DMS79 (cell line): ENCODE results near the gene AOAH.
"Not testable (repeated sequence)": the region's sequence is repeated elsewhere in the genome, so short reads cannot be mapped to it uniquely, and the experiment has no call there.

ENCODE experiments used
- DNase-seq: peaks from one replicate; lab custom pipeline; 2025; lab: John Stamatoyannopoulos, UW

AOAH gene

DNA sequence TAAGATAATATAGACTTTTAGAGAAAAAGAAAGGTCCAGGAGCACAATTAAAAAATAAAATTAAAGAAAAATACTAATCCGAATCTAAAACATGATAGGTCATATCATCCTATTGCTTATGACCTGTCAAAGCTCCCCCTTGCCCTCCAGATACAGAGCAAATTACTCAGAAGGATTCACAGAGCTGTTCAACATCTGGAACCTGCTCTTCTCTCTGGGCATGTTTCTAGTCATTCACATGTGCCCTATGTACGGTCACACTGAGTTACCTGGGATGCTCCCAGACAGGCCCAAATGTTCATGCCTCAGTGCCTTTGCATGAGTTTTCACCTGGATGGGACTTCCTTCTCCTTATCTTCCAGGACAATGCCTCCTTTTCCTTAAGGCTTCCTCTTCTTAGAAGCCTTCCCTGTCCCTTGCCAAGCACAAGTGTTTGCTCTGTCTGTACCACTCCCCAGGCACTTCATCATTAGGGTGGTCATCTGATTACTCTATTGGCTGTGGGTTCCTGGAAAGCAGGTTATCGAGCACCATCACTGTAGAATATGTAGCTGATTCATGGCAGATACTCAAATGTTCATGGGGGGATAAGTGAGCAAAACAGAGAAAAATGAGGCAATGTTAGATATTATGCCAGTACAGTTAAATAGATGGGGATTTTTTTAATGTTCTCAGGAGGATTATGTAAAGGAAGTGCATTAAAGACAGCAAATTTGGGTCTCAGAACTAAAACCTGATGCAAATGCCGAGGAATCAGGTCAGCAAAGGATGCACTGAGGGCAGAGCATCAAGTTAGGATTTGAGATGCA is 12.0 kb upstream of the AOAH start:
- no peak for DNase-seq

DNA sequence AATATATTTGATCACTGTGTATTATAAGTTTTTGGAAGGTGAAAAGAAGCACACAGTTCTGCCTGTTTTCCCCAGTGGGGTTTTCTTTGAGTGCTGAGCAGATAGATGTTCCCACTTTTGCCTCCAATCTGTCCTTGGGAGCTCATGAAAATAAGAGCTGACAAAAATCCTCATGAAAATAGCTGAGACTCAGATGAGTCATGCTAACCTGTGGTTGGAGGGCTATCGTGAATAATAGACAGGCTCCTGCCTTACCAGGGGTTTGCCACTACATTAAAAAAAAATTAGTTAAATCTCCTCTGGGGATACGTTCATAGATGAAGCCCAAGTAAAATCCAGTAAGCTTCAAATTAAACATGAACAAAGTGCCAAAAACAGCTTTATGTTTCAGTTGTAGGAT is 10.9 kb upstream of the AOAH start:
- no peak for DNase-seq

DNA sequence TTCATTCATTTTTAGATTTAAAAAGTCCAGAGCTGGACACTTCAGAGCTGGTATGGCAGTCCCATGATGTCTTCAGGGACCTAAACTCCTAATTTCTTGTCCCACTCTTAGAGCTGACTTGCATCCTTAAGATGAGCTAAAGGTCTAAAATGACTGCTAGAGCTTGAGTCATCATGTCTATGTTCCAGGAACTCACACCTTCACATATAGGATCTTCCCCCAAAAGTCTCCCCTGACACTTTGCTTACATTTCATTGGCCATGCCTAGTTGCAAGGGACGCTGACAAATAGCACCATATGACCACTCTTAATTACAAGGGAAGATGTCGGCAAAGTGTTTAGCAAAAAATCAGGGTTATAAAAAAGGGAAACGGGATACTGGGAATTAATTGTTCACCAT is 10.4 kb upstream of the AOAH start:
- DNase-seq: no peak

DNA sequence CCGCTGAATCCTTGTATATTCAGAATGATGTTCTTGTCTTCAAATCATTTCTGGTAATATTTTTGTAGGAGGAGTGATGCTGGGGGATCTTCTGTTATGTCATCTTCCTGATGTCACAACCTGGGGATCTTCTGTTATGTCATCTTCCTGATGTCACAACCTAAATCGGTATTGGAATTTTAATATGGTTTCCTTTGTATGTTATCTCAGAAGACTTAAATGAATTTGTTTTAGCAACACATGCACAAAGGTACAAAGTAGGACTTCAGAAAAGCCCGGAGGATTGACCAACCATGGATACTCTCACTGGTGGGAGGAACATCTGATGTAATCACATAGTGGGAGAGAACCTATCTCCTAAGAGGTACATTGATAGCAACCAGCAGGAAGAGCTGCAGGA is 9.1 kb upstream of the AOAH start:
- DNase-seq: no peak

DNA sequence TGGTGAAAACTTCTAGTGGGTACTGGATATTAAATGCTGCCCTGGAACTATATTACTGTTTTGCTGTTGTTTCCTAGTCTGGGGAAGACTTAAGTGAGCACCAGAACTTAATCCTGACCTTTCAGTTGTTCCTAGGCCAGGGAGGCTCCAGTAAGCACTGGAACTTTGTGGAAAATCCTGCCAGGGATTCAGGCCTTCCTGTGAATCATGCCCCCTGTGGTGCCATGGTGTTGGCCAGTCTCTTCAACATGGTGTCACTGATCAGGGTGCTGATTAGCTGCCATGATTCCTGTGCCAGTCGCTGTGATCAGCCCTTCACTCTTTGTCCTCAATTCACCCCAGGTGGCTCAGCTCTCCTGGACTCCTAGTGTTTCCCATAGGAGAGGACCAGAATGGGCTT is 8.5 kb upstream of the AOAH start:
- no peak for DNase-seq

DNA sequence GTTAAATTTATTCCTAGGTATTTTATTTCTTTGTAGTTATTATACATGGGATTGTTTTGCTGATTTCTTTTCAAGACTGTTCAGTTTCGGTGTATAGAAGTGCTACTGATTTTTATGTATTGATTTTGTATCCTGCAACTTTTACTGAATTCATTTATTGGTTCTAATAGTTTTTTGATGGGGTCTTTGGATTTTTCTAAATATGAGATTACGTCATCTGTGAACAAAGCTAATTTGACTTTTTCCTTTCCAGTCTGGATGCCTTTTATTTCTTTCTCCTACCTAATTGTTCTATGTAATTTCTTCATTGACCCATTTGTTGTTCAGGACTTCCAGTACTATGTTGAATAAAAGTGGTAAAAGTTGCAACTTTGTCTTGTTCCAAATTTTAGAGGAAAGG is 5.8 kb upstream of the AOAH start:
- DNase-seq: no peak

DNA sequence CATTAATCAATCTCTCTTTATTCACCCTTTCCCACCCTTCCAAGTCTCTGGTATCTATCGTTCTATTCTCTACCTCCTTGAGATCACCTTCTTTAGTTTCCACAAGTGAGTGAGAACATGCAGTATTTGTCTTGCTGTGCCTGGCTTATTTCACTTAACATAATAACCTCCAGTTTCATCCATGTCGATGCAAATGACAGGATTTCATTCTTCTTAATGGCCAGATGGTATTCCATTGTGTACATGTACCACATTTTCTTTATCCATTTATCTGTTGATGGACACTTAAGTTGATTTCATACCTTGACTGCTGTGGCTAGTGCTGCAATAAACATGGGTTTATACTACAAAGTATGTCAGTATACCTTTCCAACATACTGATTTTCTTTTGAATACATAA is 3.8 kb upstream of the AOAH start:
- DNase-seq: no peak

DNA sequence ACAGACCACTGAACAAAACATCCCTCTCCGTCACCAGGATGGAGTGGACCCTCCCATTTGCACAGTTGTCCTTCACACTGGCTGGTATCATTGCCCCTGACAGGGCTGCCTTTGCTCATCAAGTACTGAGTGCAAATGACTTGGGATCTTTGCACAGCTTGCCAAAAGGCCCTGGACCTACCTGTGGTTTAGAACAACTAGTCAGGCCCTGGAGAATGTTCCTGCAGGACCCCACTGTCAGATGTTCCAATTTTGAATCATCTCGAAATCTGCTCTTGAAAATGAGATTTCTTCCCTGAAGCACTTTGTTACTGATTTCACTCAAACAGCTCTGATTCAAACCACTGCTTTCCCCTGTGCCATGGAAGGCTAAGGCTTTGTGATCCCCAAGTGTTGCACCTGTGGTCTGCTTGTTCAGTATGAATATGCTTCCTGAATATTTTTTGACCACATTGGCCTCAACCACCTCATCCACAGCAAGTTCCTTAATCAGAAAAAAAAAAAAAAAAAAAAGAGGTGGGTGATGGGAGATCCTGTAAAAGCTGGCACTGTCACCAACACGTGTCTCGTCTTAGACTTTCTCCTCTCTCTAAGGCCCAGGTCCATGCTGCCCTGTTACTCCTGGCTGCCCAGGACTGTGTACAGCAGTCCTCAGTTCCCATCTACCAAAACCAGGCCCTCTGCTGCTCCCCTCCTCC is 2.7 kb upstream of the AOAH start:
- DNase-seq: no peak

DNA sequence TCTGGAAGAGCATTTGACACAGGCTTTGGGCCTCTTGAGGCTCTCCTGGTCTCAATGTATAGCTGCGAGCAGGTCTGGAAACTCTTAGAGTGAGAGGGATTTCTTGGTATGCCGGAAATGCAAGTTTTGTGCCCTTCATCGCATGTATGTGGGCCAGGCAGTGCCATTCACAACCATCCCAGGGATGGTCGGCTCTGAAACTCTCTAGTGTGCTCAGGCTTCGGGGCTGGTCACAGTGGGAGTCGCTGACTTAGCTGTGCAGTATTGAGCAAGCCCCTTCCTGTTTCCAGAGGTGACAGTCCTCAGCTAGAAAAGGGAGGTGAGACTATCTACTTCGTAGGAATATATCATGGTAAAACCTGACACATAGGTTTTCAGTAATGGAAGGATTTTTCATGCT is 2.0 kb upstream of the AOAH start:
- DNase-seq: no peak

DNA sequence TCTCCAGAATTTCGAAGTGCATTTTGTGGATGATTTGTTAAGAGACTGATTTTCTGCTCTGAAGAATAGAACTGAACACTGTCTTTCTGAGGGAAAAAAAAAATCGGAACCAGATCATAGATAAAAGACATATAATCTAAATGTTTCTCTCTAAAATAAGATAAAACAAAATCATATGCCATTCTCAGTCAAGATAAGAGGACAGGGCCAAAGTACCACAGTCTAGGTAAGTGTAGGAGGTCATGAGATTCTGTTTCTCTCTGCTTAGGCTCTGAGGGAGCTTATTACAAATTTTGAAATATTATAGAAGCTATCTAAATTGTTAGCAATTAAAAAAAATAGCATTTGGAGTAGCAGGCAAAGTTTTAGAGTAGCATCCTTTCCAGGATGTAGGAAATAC is 702 bp upstream of the AOAH start:
- DNase-seq: no peak

DNA sequence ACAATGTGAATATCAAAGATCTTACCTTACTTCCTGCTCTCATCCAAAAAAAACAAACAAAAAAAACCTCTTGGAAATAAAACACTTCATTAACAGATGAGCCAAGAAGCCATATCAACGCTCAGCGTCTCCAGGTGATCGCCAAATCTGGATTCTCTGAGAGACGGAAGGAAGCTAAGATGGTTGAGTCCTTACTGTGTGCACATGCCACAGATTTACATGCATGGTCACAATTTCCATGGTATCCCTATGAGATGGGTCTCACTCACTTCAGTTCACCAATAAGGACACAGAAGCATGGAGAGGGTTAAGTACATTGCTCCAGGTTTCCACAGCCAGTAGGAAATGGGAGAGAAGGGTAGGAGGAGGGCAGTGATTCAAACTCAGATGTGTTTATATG is 1.0 kb downstream of the AOAH start:
- DNase-seq: no peak

DNA sequence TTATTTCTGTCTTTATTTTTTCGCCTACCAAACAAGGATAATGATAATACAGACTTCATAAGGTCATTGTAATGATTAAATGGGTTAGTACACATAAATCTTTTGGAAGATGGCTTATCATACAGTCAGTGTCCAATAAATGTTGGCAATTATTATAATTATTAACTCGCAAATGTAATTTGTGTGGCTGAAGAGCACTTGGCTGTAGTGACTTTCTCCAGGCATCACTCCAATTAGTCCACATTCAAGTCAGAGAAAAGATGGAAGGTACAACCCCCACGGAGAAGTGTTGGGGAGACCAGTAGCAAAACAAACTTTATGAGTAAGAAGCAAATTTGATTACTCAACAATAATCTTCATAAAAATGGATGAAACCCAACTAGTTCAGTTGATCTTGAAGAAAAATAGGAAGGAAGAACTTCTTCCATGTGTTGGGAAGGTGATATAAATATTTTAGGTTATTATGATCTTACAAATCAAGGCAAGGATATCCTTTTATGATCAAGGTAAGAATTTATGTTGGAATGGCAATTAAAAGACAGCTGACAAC is 5.1 kb downstream of the AOAH start:
- no peak for DNase-seq

DNA sequence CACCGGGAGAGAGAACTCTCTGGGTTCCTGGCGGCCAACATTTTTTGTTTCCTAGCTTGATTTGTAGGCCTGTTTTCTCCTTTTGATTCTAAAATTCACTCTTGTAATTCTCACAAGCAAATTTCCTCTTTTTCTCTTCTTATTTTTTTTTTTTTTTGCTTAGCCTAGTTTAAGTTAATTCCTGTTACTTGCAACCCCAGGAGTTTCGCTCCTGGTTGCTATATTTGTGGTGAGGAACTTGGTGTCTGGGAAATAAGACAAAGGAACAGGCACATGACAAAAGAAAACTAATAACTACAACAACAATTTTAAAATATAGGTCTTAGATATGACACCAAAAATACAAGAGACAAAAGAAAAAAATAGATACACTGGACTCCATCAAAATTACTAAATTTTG is 6.7 kb downstream of the AOAH start:
- DNase-seq: no peak

DNA sequence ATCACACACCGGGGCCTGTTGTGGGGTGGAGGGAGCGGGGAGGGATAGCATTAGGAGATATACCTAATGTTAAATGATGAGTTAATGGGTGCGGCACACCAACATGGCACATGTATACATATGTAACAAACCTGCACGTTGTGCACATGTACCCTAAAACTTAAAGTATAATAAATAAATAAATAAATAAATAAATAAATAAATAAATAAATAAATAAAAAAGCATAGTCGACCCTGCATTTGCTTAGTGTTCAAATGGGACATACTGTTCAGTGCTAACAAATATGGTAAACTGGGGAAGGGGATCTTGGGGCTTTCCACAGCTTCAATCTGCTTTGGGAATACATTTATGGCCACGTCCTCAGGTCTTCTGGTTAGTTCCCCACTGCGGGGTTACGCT is 7.5 kb downstream of the AOAH start:
- DNase-seq: not testable (repeated sequence)

DNA sequence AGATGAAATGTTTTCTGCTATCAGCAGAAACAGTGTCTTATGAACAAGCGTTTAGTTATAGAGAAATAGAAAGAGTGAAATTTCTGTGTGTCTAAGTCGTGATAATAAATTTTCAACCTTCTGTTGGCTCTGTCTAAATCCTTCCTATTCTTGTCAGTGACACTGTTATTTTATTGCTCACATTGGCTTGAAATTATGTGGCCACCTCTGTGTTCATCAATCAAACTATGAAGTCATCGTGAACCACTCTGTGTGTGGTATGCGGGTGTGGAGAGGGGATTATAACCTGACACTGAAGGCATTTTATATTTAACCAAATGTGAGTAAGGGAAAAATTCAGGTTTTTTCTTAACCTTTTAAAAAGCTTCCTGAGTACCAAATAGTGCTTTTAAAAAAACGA is 12.3 kb downstream of the AOAH start:
- no peak for DNase-seq

DNA sequence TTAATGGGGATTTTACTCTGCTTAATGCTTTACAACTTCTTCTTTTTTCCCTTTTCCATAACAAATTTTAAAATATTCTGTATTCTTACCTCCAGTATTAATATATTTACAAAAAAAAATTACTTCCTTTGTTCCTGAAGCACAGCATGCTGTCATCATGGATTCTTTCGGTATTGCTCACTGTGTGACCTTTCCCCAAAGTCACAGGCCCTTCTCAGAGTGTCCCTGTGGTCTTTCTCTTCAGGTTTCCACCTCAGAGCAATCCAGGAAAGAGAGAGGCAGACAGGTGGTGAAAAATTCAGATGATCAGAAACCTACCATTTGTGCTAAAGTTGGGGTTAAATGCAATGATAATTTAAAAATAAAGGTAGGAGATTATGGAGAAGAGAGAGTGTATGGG is 13.0 kb downstream of the AOAH start:
- no peak for DNase-seq

DNA sequence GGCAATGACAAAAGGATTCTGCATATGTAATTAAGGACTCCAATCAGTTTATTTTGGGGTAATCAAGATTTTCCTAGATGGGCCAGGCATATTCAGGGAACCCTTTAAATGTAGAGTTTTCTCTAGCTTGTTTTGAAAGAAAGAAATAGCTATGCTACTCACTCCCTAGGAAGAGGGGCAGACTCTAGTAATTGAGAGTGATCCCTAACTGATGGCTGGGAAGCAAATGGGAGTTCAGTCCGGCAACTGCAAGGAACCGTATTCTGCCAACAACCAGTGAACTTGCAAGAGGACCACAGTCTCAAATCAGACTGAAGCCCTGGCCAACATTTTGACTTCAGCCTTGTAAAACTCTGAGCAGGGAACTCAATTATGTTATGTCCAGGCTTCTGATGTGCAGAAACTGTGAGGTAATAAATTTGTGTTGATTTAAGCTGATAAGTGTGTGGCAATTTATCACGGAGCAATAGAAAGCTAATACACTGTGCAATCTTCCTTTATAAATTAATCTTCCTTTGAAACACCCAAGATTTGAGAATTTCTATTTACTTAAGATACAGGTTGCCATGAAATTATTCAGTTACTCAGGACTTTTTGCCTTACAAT is 14.0 kb downstream of the AOAH start:
- no peak for DNase-seq

DNA sequence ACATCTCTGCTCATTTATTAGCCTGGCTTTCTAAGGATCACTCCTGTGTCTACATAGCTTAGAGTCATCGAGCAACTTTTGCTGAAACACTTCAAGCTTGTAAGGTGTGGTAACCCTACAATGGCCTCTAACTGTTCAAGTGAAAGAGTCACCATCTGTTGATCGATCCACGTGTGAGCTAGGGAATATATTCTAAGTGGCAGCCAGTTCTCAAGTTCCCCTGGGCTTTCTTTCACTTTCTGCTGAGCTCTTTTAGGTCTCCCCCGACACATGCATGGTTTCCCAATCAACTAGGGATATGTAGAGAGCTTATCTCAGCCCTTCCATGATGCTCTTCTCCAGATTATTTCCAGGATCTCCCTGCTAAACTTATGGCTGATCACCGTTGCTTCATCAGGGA is 15.5 kb downstream of the AOAH start:
- no peak for DNase-seq

DNA sequence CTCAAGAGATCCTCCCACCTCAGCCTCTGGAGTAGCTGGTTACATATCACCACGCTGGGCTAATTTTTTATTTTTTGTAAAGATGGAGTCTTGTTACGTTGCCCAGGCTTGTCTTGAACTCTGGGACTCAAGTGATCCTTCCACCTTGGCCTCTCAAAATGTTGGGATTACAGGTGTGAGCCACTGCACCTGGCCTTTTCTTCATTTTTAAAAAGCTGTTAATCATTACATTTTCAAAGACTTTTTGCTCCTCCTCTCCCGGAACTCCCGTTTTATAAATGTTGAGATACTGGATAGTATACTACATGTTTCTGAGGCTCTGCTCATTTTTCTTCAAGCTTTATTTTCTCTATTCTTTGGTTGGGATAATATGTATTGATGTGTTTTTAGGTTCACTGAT is 16.4 kb downstream of the AOAH start:
- no peak for DNase-seq

DNA sequence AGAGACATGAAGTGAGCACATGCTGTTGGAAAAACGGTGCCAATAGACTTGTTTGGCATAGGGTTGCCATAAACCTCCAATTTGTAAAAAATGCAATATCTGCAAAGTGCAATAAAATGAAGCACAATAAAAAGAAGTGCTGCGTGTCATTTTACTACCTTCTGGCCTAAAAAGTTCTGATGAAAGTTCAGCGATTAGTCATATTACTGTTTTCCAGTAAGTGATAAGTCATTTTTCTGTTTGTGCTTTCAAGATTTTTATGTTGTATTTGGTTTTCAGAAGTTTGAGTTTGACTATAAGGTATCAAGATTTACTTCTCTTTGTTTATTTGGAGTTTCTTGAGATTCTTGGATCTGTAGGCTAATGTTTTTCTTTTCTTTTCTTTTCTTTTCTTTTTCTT is 16.8 kb downstream of the AOAH start:
- no peak for DNase-seq

DNA sequence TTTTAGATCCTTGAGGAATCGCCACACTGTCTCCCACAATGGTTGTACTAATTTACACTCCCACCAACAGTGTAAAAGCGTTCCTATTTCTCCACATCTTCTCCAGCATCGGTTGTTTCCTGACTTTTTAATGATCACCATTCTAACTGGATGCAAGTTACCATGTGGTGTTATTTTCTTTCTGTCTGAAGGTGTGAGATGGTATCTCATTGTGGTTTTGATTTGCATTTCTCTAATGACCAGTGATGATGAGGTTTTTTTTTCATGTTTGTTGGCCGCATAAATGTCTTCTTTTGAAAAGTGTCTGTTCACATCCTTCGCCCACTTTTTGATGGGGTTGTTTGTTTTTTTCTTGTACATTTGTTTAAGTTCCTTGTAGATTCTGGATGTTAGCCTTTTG is 20.4 kb downstream of the AOAH start:
- DNase-seq: not testable (repeated sequence)

DNA sequence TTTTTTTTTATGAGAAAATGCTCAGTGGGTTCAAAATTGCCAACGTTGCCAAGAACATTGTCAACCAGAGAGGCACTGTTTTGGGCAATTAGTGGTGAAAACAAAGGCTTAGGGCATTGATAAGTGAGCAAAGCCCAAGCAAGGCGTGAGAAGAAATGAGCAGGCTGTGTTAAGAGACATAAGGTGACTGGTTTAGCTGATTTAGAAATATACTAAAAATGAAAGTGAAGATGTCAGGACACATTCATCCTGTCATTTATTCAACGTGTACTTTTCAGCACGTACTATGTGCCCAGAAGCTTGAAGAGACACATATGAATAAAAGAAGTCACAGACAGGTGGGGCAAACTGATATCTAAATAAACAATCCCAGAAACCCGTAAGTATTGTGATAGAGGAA is 31.8 kb downstream of the AOAH start:
- DNase-seq: no peak

DNA sequence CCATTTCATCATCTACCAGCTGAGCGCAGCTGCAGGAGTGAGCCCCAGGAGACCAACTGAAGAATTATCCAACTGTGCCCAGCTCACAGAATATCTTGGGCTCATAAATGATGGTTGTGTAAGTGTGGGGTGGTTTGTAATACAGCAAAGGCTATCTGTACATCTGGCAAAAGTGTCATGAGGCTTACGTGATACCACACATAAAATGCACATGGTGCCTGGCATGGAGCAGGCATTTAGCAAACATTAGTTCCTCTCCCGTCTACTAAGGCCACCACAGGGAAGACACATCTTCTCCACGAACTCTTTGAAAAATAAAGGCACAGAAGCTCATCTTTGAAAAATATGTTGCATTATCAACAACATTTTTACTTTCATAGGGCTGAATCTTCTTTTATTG is 32.3 kb downstream of the AOAH start:
- DNase-seq: no peak
